Measurements from ENCODE around the gene FAF1.

GRCh38 chr1:50968158-50968820, 8.2 kb upstream of the FAF1 start:
- TF ChIP-seq EZH2phosphoT487 (IDR thresholded peaks at IDR 0.05; ENCODE audit: borderline replicate concordance, low read length) (no peak), CTCF (conservative IDR thresholded peaks at IDR 0.05; ENCODE audit: low read depth, low read length) (peak; percentile 33; the same call in 1 of the 2 replicates)

Measured in PC-3 (cell line).